H9 (cell line): Measurements from ENCODE around the gene TBC1D23. TPM values are rescaled to one million over a fixed set of nuclear protein-coding genes. Genes with fewer than 3 reads are reported as not detected.

Source experiments
- DNase-seq: peaks from one replicate; pipeline ENCODE4 v3.0.0-alpha.2; 2017
- H2AFZ ChIP-seq: one replicate; pipeline ENCODE4 v1.6.1; 2013; ENCODE audit warnings: mild to moderate bottlenecking, low read length, control low read depth, moderate library complexity
- H2AK5ac ChIP-seq: 2 replicates; pipeline ENCODE4 v1.6.1; 2013; ENCODE audit warnings: low read length, control low read depth, mixed read lengths; ENCODE audit not compliant: insufficient read length
- H2BK120ac ChIP-seq: one replicate; pipeline ENCODE4 v1.6.1; 2013; ENCODE audit warnings: low read depth, mild to moderate bottlenecking, low read length, control low read depth, inconsistent platforms; ENCODE audit not compliant: poor library complexity, severe bottlenecking
- H2BK12ac ChIP-seq: 2 replicates; pipeline ENCODE4 v1.6.1; 2013; ENCODE audit warnings: low read length, control low read depth, mixed read lengths, low read depth; ENCODE audit not compliant: insufficient read length
- H2BK15ac ChIP-seq: 2 replicates; pipeline ENCODE4 v1.6.1; 2013; ENCODE audit warnings: low read depth, low read length, control low read depth
- H2BK20ac ChIP-seq: one replicate; pipeline ENCODE4 v1.6.1; 2013; ENCODE audit warnings: low read depth, mild to moderate bottlenecking, low read length, control low read depth, inconsistent platforms; ENCODE audit not compliant: poor library complexity, severe bottlenecking
- H2BK5ac ChIP-seq: 2 replicates; pipeline ENCODE4 v1.6.1; 2013; ENCODE audit warnings: low read length, control low read depth, mixed read lengths; ENCODE audit not compliant: insufficient read length
- H3K14ac ChIP-seq: 2 replicates; pipeline ENCODE4 v1.6.1; 2013; ENCODE audit warnings: low read length, control low read depth; ENCODE audit not compliant: insufficient read depth
- H3K18ac ChIP-seq: 2 replicates; pipeline ENCODE4 v1.6.1; 2013; ENCODE audit warnings: low read depth, mild to moderate bottlenecking, mixed read lengths, low read length, control low read depth; ENCODE audit not compliant: insufficient read length
- H3K23ac ChIP-seq: 2 replicates; pipeline ENCODE4 v1.6.1; 2013; ENCODE audit warnings: low read length, control low read depth, mixed read lengths, low read depth; ENCODE audit not compliant: insufficient read length
- H3K23me2 ChIP-seq: 2 replicates; pipeline ENCODE4 v1.6.1; 2013; ENCODE audit warnings: low read depth, mild to moderate bottlenecking, mixed read lengths, low read length, control low read depth; ENCODE audit not compliant: insufficient read length, poor library complexity, severe bottlenecking
- H3K27ac ChIP-seq: 2 replicates; pipeline ENCODE4 v1.5.1; 2013; ENCODE audit warnings: low read length, control low read depth, mixed read lengths, low read depth; ENCODE audit not compliant: insufficient read length
- H3K27me3 ChIP-seq: 2 replicates; pipeline ENCODE4 v1.6.1; 2013; ENCODE audit warnings: low read length, control low read depth, inconsistent platforms; ENCODE audit not compliant: insufficient read depth
- H3K4ac ChIP-seq: 2 replicates; pipeline ENCODE4 v1.6.1; 2013; ENCODE audit warnings: low read depth, mild to moderate bottlenecking, control low read depth, inconsistent platforms, low read length, moderate library complexity
- H3K4me1 ChIP-seq: 2 replicates; pipeline ENCODE4 v1.6.1; 2013; ENCODE audit warnings: low read length, control low read depth, inconsistent platforms; ENCODE audit not compliant: insufficient read depth
- H3K4me2 ChIP-seq: 2 replicates; pipeline ENCODE4 v1.6.1; 2013; ENCODE audit warnings: low read length, control low read depth, mixed read lengths; ENCODE audit not compliant: insufficient read length, insufficient read depth
- H3K56ac ChIP-seq: 2 replicates; pipeline ENCODE4 v1.6.1; 2013; ENCODE audit warnings: low read depth, mild to moderate bottlenecking, mixed read lengths, low read length, control low read depth; ENCODE audit not compliant: insufficient read length
- H3K79me1 ChIP-seq: 2 replicates; pipeline ENCODE4 v1.6.1; 2013; ENCODE audit warnings: low read depth, mild to moderate bottlenecking, moderate library complexity, low read length, control low read depth, inconsistent platforms; ENCODE audit not compliant: insufficient read depth, poor library complexity, severe bottlenecking
- H3K79me2 ChIP-seq: 2 replicates; pipeline ENCODE4 v1.6.1; 2013; ENCODE audit warnings: low read length, control low read depth, inconsistent platforms; ENCODE audit not compliant: insufficient read depth
- H3K9ac ChIP-seq: 2 replicates; pipeline ENCODE4 v1.6.1; 2013; ENCODE audit warnings: low read length, control low read depth, mixed read lengths; ENCODE audit not compliant: insufficient read length; ENCODE audit errors: extremely low read depth
- H3K9me3 ChIP-seq: one replicate; pipeline ENCODE4 v1.6.1; 2013; ENCODE audit warnings: low read depth, low read length, inconsistent platforms; ENCODE audit not compliant: control insufficient read depth
- H3T11ph ChIP-seq: one replicate; pipeline ENCODE4 v1.6.1; 2013; ENCODE audit warnings: mild to moderate bottlenecking, low read length, control low read depth, inconsistent platforms
- H4K20me1 ChIP-seq: one replicate; pipeline ENCODE4 v1.6.1; 2013; ENCODE audit not compliant: control insufficient read depth, insufficient read length, insufficient read depth
- H4K5ac ChIP-seq: 2 replicates; pipeline ENCODE4 v1.6.1; 2013; ENCODE audit warnings: low read depth, mild to moderate bottlenecking, mixed read lengths, low read length, control low read depth; ENCODE audit not compliant: insufficient read length
- H4K8ac ChIP-seq: replicated peaks from 2 replicates; pipeline ENCODE4 v1.6.1; 2013; ENCODE audit warnings: low read length, control low read depth, mixed read lengths, low read depth; ENCODE audit not compliant: insufficient read length
- H4K91ac ChIP-seq: 2 replicates; pipeline ENCODE4 v1.6.1; 2013; ENCODE audit warnings: low read depth, mild to moderate bottlenecking, moderate library complexity, mixed read lengths, low read length, control low read depth; ENCODE audit not compliant: insufficient read length
- H3K27ac Mint-ChIP-seq, 3 experiments: 2 replicates in 2 of 3; 3 replicates in 1 of 3; pipeline ENCODE4 v1.8.0; 2020 to 2021; ENCODE audit warnings: mixed read lengths in 3 of 3, mild to moderate bottlenecking in 1 of 3, moderate library complexity in 1 of 3
- H3K27me3 Mint-ChIP-seq: 2 replicates; pipeline ENCODE4 v1.8.0; 2021; ENCODE audit warnings: low read depth, mild to moderate bottlenecking, moderate library complexity, mixed read lengths
- H3K36me3 Mint-ChIP-seq, 3 experiments: 2 replicates in 2 of 3; 3 replicates in 1 of 3; pipeline ENCODE4 v1.8.0; 2020 to 2021; ENCODE audit warnings: low read depth in 3 of 3, mixed read lengths in 3 of 3; ENCODE audit not compliant: insufficient read depth in 1 of 3
- H3K4me1 Mint-ChIP-seq, 2 experiments: 2 replicates each; pipeline ENCODE4 v1.8.0; 2020; ENCODE audit warnings: mixed read lengths in 2 of 2
- H3K4me3 Mint-ChIP-seq, 2 experiments: 2 replicates in 1 of 2; 3 replicates in 1 of 2; pipeline ENCODE4 v1.8.0; 2020 to 2021; ENCODE audit warnings: mild to moderate bottlenecking in 2 of 2, mixed read lengths in 2 of 2, moderate library complexity in 1 of 2
- H3K9me3 Mint-ChIP-seq, 2 experiments: 2 replicates in 1 of 2; 3 replicates in 1 of 2; pipeline ENCODE4 v1.8.0; 2020; ENCODE audit warnings: mild to moderate bottlenecking in 2 of 2, mixed read lengths in 2 of 2, moderate library complexity in 1 of 2
- WGBS: extraction: QIAGEN DNeasy Blood & Tissue Kit; methylation state at CpG from one replicate; pipeline ENCODE4 v1.1.7; 2013; ENCODE audit warnings: missing lambda C conversion rate, low lambda C conversion rate, mixed read lengths; ENCODE audit not compliant: insufficient read length; ENCODE audit errors: extremely low coverage; 5-methylcytosine and 5-hydroxymethylcytosine counted together
- total RNA-seq: library from RNA; stranded (reverse); gene quantifications from 2 replicates; pipeline ENCODE4 v1.2.1, GENCODE V29; 2021
- TF ChIP-seq, protein P1 (sequence below): fragments of 200-600 bp; sonication (generic); conservative IDR thresholded peaks from 3 replicates; pipeline ENCODE4 v1.8.0; 2021; ENCODE audit warnings: antibody characterized with exemption, mild to moderate bottlenecking

TBC1D23 gene
- total RNA-seq, 1 experiment from 2014 or later: 37.1 TPM

DNA sequence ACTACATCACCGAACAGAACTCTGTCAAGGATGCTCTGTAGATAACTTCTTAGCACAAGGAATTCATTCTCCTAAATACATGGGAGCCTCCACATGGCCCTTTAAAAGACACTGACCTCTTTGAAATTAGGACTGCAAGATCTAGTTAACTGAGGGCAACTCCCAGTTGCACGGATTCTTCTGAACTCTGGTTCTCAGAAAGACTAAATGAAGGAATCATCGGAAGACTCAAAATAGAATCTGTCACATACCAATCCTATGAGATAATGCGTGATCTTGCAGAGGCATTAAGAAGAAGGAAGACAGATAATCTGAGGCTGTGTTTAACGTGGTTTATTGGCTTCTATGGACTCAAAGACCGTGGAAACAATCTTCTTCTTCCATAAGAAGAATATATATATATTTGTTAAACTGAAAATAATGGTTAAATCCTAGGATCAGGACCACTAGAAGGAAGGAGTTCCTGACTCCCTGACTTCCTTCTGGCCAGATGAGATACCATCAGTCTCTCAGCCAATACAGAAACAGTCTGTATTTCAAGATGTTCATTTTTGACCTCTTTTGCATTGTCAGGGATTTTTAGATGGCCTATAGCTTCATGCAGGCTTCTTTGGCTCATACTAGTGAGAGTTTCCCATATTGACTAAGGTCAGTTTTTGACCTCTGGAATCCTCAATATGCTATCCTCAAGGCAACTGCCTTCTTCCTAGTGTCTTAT lies 33.9 kb upstream of the TBC1D23 start:
- Histone ChIP-seq H2BK120ac (no peak overlapping the region), H3T11ph (no peak overlapping the region), H3K4me1 (no peaks in the 10 kb centered on the region), H3K4ac (no peak overlapping the region), H3K9me3 (no peaks in the 10 kb centered on the region), H3K79me2 (no peaks in the 10 kb centered on the region), H3K23me2 (no peaks in the 10 kb centered on the region), H3K14ac (no peak overlapping the region), H3K9ac (no peak overlapping the region), H4K91ac (no peak overlapping the region), H2AK5ac (no peak overlapping the region), H3K27me3 (no peaks in the 10 kb centered on the region), H2AFZ (no peak overlapping the region), H3K18ac (no peak overlapping the region), H4K8ac (no peak overlapping the region), H2BK15ac (no peak overlapping the region), H4K5ac (no peak overlapping the region), H3K56ac (no peak overlapping the region), H3K79me1 (no peaks in the 10 kb centered on the region), H3K23ac (no peak overlapping the region), H4K20me1 (no peaks in the 10 kb centered on the region), H3K27ac (no peak overlapping the region), H2BK12ac (no peak overlapping the region), H3K4me2 (no peak overlapping the region), H2BK20ac (no peak overlapping the region), H2BK5ac (no peak overlapping the region)
- Mint-ChIP-seq H3K27me3 (no peaks in the 10 kb centered on the region; the same call in 1 of the 2 replicates), H3K9me3 (peaks cover 0 to 12% of the 10 kb centered on the region in 2 experiments; a peak in 4 of 5 replicates), H3K4me1 (no peaks in the 10 kb centered on the region), H3K4me3 (no peak overlapping the region), H3K27ac (no peak overlapping the region), H3K36me3 (no peaks in the 10 kb centered on the region)
- no peak for DNase-seq
- TF ChIP-seq, protein P1, sequence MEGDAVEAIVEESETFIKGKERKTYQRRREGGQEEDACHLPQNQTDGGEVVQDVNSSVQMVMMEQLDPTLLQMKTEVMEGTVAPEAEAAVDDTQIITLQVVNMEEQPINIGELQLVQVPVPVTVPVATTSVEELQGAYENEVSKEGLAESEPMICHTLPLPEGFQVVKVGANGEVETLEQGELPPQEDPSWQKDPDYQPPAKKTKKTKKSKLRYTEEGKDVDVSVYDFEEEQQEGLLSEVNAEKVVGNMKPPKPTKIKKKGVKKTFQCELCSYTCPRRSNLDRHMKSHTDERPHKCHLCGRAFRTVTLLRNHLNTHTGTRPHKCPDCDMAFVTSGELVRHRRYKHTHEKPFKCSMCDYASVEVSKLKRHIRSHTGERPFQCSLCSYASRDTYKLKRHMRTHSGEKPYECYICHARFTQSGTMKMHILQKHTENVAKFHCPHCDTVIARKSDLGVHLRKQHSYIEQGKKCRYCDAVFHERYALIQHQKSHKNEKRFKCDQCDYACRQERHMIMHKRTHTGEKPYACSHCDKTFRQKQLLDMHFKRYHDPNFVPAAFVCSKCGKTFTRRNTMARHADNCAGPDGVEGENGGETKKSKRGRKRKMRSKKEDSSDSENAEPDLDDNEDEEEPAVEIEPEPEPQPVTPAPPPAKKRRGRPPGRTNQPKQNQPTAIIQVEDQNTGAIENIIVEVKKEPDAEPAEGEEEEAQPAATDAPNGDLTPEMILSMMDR: no peak
- WGBS: no CpG with 5 or more reads among the region's 6 CpGs
